Suprapubic skin (tissue), 4 donors: ENCODE results near the gene F10. TPM values are rescaled to one million over a fixed set of nuclear protein-coding genes. Genes with fewer than 3 reads are reported as not detected.
"Not testable (repeated sequence)": the region's sequence is repeated elsewhere in the genome, so short reads cannot be mapped to it uniquely, and the experiment has no call there.

Source experiments
- DNase-seq, 2 donors: peaks; one replicate each; pipeline ENCODE4 v3.0.0-alpha.2; 2019; ENCODE audit warnings: low spot score in 2 of 2
- H3K27ac ChIP-seq: fragments of 200-600 bp; sonication (generic); one replicate; pipeline ENCODE4 v1.5.1; 2019
- H3K27me3 ChIP-seq: fragments of 200-600 bp; sonication (generic); one replicate; pipeline ENCODE4 v1.5.1; 2019
- H3K36me3 ChIP-seq: fragments of 200-600 bp; sonication (generic); one replicate; pipeline ENCODE4 v1.5.1; 2019
- H3K4me1 ChIP-seq: fragments of 200-600 bp; sonication (generic); one replicate; pipeline ENCODE4 v1.5.1; 2019
- H3K4me3 ChIP-seq: fragments of 200-600 bp; sonication (generic); one replicate; pipeline ENCODE4 v1.5.1; 2019; ENCODE audit warnings: mild to moderate bottlenecking
- H3K9me3 ChIP-seq: fragments of 200-600 bp; sonication (generic); one replicate; pipeline ENCODE4 v1.5.1; 2019
- EP300 ChIP-seq: sonication (generic); formaldehyde crosslinking; IDR thresholded peaks from one replicate; pipeline ENCODE4 v1.6.1; 2017; ENCODE audit warnings: antibody characterized with exemption
- POLR2A ChIP-seq, 2 donors: fragments of 450-650 bp; IDR thresholded peaks; one replicate each; pipeline ENCODE4 v1.6.1; 2017; ENCODE audit warnings: antibody characterized with exemption in 2 of 2, mild to moderate bottlenecking in 2 of 2, moderate library complexity in 2 of 2
- POLR2AphosphoS5 ChIP-seq, 3 donors: sonication (generic); formaldehyde crosslinking; IDR thresholded peaks; one replicate each; pipeline ENCODE4 v1.6.1; 2017; ENCODE audit warnings: antibody characterized with exemption in 3 of 3
- WGBS: methylation state at CpG from one replicate; pipeline ENCODE4 v1.1.5; 2018; 5-methylcytosine and 5-hydroxymethylcytosine counted together
- total RNA-seq, 4 donors: library from RNA; depleted of rRNA; stranded (reverse); fragments of >200 nt; gene quantifications; one replicate each; pipeline ENCODE4 v1.1.0, GENCODE V29; 2016
- TF ChIP-seq, protein P1 (sequence below), 2 donors: fragments of 200-600 bp in 1 of 2; fragments of 450-650 bp in 1 of 2; sonication (generic) in 1 of 2; IDR thresholded peaks; one replicate each; pipeline ENCODE4 v1.5.1; 2016 to 2019; ENCODE audit warnings: antibody characterized with exemption in 2 of 2, mild to moderate bottlenecking in 1 of 2, moderate library complexity in 1 of 2

F10 gene
- total RNA-seq, 4 donors from 2014 or later: 4.9 to 7.8 (median 6.7) TPM

DNA sequence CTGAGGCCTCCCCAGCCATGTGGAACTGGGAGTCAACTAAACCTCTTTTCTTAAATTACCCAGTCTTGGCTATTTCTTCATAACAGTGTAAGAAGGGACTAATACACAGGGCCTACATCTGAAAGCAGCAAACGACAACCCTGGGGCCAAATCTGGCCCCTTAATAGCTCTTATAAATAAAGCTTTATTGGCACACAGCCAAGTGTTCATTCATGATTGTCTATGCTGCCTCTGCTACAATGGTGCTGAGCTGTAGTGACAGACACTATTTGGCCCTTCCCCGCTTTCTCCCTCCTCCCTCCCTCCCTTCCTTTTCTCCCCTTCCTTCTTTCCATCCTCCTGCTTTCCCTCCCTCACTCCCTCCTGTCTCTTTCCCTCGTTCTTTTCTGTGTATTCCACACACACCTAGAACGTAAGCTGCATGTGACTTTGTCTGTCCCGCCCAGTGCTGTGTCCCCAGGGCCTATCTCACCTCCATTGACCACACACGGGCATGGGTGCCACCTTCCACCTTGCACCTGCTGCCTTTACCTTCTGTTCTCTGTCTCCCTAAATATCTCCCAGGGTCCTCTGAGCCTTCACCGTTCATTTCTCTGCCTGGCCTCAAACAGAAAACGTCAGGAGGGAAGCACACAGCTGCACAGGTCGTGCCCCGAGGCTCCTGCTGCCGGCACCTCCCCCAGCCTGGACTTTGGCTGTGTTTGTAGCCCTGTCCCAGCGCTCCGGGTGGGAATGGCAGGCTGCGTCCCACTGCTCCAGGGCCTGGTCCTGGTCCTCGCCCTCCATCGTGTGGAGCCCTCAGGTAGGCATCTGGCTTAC is 35.5 kb downstream of the F10 start, which contains the start of gene PROZ:
TSS of gene PROZ (plus strand) at position 720 of the 819 bp plus-strand sequence. CDS start at position 733, 13 bp downstream.
- H3K9me3 ChIP-seq: no peaks in the 10 kb centered on the region
- H3K4me1 ChIP-seq: peaks cover 6% of the 10 kb centered on the region
- H3K36me3 ChIP-seq: no peaks in the 10 kb centered on the region
- H3K4me3 ChIP-seq: no peak within 1 kb of the TSS
- no peak within 1 kb of the TSS for H3K27ac ChIP-seq
- no peak for DNase-seq
- 60% methylated on average over 15 of the region's 16 CpGs for WGBS
- no peak for TF ChIP-seq POLR2AphosphoS5 (IDR thresholded peaks at IDR 0.05)
- no peak for TF ChIP-seq POLR2A (IDR thresholded peaks at IDR 0.05)
- TF ChIP-seq, protein P1, sequence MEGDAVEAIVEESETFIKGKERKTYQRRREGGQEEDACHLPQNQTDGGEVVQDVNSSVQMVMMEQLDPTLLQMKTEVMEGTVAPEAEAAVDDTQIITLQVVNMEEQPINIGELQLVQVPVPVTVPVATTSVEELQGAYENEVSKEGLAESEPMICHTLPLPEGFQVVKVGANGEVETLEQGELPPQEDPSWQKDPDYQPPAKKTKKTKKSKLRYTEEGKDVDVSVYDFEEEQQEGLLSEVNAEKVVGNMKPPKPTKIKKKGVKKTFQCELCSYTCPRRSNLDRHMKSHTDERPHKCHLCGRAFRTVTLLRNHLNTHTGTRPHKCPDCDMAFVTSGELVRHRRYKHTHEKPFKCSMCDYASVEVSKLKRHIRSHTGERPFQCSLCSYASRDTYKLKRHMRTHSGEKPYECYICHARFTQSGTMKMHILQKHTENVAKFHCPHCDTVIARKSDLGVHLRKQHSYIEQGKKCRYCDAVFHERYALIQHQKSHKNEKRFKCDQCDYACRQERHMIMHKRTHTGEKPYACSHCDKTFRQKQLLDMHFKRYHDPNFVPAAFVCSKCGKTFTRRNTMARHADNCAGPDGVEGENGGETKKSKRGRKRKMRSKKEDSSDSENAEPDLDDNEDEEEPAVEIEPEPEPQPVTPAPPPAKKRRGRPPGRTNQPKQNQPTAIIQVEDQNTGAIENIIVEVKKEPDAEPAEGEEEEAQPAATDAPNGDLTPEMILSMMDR (IDR thresholded peaks at IDR 0.05): no peak
- TF ChIP-seq EP300: no peak
- peaks cover 18% of the 10 kb centered on the region for H3K27me3 ChIP-seq

DNA sequence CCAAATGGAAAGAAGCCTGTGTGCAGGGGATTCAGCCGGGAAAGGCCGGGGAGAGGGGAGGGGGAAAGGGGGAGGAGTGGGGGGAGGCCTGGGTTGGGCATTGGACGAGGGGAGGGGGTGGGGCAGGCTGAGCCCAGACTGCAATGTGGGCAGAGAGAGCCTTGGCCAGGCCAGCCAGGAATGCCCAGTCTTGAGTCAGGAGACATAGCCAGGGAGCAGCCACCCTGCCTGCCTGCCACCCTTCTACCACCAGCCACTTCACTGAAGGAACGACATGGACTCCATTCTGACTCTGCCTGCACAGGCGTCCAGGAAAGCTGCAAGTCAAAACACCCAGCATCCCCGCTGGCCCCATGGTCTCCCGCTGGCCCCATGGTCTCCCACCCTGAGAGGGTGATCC is 36.3 kb downstream of the F10 start:
- 74% methylated on average over 6 of the region's 7 CpGs for WGBS
- H3K9me3 ChIP-seq: no peaks in the 10 kb centered on the region
- TF ChIP-seq, protein P1 (IDR thresholded peaks at IDR 0.05): no peak
- TF ChIP-seq EP300: no peak
- no peak for TF ChIP-seq POLR2AphosphoS5 (IDR thresholded peaks at IDR 0.05)
- no peak for TF ChIP-seq POLR2A (IDR thresholded peaks at IDR 0.05)

DNA sequence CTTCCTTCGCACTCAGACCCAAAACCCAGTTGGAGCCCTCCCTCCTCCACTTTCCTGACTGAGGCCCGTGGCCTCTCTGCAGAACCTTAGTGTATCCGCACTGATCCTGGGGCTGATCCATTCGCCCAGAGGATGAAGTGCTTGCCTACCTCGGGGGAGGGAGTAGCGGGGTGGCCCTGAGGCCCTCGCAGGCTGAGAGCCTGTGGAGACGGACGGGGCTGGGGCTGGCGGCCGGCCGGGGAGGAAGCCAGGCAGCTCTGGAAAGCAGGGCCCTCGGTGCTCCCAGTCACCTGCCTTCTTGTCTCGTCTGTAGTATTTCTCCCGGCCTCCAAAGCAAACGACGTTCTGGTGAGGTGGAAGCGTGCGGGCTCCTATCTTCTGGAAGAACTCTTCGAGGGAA is 37.1 kb downstream of the F10 start:
- Histone ChIP-seq H3K27ac (no peak overlapping the region), H3K36me3 (no peaks in the 10 kb centered on the region), H3K27me3 (peaks cover 28% of the 10 kb centered on the region), H3K9me3 (no peaks in the 10 kb centered on the region), H3K4me1 (no peaks in the 10 kb centered on the region), H3K4me3 (no peak overlapping the region)
- no peak for TF ChIP-seq POLR2AphosphoS5 (IDR thresholded peaks at IDR 0.05)
- no peak for TF ChIP-seq POLR2A (IDR thresholded peaks at IDR 0.05)
- TF ChIP-seq EP300: no peak
- TF ChIP-seq, protein P1 (IDR thresholded peaks at IDR 0.05): no peak
- WGBS: 84% methylated on average over 20 of the region's 20 CpGs
- no peak for DNase-seq

More for the DNA sequence above, 36.3 kb downstream of the F10 start:
- Histone ChIP-seq H3K4me1 (no peaks in the 10 kb centered on the region), H3K4me3 (no peak overlapping the region), H3K27me3 (peaks cover 26% of the 10 kb centered on the region), H3K36me3 (no peaks in the 10 kb centered on the region), H3K27ac (no peak overlapping the region)
- no peak for DNase-seq

DNA sequence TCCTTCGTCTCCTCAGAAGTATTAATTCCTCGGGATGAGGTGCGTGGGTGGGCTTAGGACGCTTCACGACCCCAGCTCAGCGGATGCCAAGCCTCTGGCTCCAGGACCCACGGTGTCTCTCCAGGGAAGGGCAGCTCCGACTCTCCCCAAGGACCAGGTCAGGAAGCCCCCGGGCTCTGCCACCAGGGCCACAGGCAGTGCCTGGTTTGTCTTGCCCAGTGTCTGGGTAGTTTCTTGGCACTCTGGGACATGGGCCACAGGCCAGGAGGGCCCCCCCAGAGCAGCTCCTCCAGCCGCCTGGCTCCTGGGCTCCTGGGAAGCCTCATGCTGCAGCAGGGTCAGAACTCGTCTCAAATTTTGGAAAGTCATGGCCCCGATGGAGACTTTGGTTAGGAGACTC is 38.4 kb downstream of the F10 start:
- WGBS: 68% methylated on average over 12 of the region's 12 CpGs
- Histone ChIP-seq H3K36me3 (no peaks in the 10 kb centered on the region), H3K27ac (no peak overlapping the region), H3K4me1 (no peaks in the 10 kb centered on the region), H3K4me3 (no peak overlapping the region), H3K9me3 (no peaks in the 10 kb centered on the region), H3K27me3 (peaks cover 28% of the 10 kb centered on the region)
- DNase-seq: no peak
- no peak for TF ChIP-seq POLR2AphosphoS5 (IDR thresholded peaks at IDR 0.05)
- TF ChIP-seq EP300: no peak
- TF ChIP-seq, protein P1 (IDR thresholded peaks at IDR 0.05): no peak
- no peak for TF ChIP-seq POLR2A (IDR thresholded peaks at IDR 0.05)

DNA sequence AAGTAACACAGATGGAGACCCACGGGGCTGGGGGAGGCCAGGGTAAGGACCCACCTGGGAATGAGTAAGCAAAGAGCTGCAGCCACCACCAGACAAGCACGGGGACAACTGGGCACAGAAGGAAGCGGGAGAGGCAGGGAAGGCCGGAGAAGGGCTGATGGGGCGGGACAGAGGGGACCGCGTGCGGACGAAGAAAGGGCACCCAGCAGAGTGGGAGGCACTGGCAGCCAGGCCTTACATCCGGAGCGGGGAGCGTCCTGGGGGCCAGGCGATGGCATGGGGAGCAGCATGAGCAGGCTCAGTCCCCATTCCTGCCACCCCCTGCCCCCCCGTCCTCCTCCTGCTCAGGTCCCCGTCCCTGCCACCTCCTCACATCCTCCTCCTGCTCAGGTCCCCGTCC is 38.8 kb downstream of the F10 start:
- no peak for DNase-seq
- H3K27me3 ChIP-seq: peaks cover 28% of the 10 kb centered on the region
- H3K9me3 ChIP-seq: no peaks in the 10 kb centered on the region
- no peaks in the 10 kb centered on the region for H3K36me3 ChIP-seq
- no peak overlapping the region for H3K27ac ChIP-seq
- no peak overlapping the region for H3K4me3 ChIP-seq
- TF ChIP-seq EP300 (no peak), POLR2A (IDR thresholded peaks at IDR 0.05) (no peak), POLR2AphosphoS5 (IDR thresholded peaks at IDR 0.05) (no peak)
- TF ChIP-seq, protein P1 (IDR thresholded peaks at IDR 0.05): no peak
- 50% methylated on average over 16 of the region's 16 CpGs for WGBS
- no peaks in the 10 kb centered on the region for H3K4me1 ChIP-seq

DNA sequence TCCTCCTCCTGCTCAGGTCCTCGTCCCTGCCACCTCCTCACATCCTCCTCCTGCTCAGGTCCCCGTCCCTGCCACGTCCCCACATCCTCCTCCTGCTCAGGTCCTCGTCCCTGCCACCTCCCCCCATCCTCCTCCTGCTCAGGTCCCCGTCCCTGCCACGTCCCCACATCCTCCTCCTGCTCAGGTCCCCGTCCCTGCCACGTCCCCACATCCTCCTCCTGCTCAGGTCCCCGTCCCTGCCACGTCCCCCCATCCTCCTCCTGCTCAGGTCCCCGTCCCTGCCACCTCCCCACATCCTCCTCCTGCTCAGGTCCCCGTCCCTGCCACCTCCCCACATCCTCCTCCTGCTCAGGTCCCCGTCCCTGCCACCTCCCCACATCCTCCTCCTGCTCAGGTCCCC is 39.4 kb downstream of the F10 start:
- DNase-seq, H3K4me1 ChIP-seq, H3K9me3 ChIP-seq, H3K27ac ChIP-seq, H3K4me3 ChIP-seq, H3K36me3 ChIP-seq: not testable (repeated sequence)
- peaks cover 28% of the 10 kb centered on the region for H3K27me3 ChIP-seq
- 39% methylated on average over 3 of the region's 13 CpGs for WGBS
